IMR-90 (cell line): ENCODE data around the gene SYN1. TPM values are rescaled to one million over a fixed set of nuclear protein-coding genes. Genes with fewer than 3 reads are reported as not detected.

Experiments
- ATAC-seq: fragments of 200-7000 bp; cut with Tn5 transposase; 2 replicates; pipeline ENCODE4 v1.9.1; 2020; ENCODE audit warnings: low read depth, mild to moderate bottlenecking, moderate library complexity
- BruUV-seq: library from RNA; stranded (reverse); fragments of 400-500 nt; replicated peaks from 2 replicates; lab custom pipeline; 2021; lab: Mats Ljungman, UMichigan
- CTCF ChIA-PET: fragments of 300-600 bp; formaldehyde crosslinking; extraction: SDS; loops from one replicate; lab custom pipeline; 2021; ENCODE audit warnings: antibody characterized with exemption; lab: Yijun Ruan, JAX
- POLR2A ChIA-PET: fragments of 300-600 bp; sonication (Branson Sonifier 250); formaldehyde crosslinking; loops from one replicate; lab custom pipeline; 2022; ENCODE audit warnings: antibody characterized with exemption; ENCODE audit not compliant: unreplicated experiment; lab: Charles Lee
- DNase-seq: peaks from one replicate; pipeline ENCODE4 v3.0.0; 2013
- H2AFZ ChIP-seq: replicated peaks from 2 replicates; pipeline ENCODE3; 2013; ENCODE audit warnings: low read length, mild to moderate bottlenecking; ENCODE audit not compliant: poor library complexity
- H2AK5ac ChIP-seq: 2 replicates; pipeline ENCODE4 v1.6.1; 2013; ENCODE audit warnings: low read depth, low read length, inconsistent platforms
- H2AK9ac ChIP-seq: replicated peaks from 2 replicates; pipeline ENCODE3; 2013; ENCODE audit warnings: mild to moderate bottlenecking, low read depth, low read length, moderate library complexity; ENCODE audit not compliant: poor library complexity
- H2BK120ac ChIP-seq: 2 replicates; pipeline ENCODE4 v1.6.1; 2013; ENCODE audit warnings: low read depth, low read length, inconsistent platforms
- H2BK15ac ChIP-seq: 3 replicates; pipeline ENCODE4 v1.6.1; 2013; ENCODE audit warnings: low read depth, low read length, inconsistent platforms
- H2BK20ac ChIP-seq: 2 replicates; pipeline ENCODE4 v1.6.1; 2013; ENCODE audit warnings: low read depth, mild to moderate bottlenecking, inconsistent platforms, low read length, moderate library complexity
- H2BK5ac ChIP-seq: 2 replicates; pipeline ENCODE4 v1.6.1; 2013; ENCODE audit warnings: mild to moderate bottlenecking, low read depth, low read length, inconsistent platforms; ENCODE audit not compliant: poor library complexity, severe bottlenecking
- H3K14ac ChIP-seq: replicated peaks from 2 replicates; pipeline ENCODE4 v1.6.1; 2013; ENCODE audit warnings: low read depth, low read length, inconsistent platforms
- H3K18ac ChIP-seq: 2 replicates; pipeline ENCODE4 v1.6.1; 2013; ENCODE audit warnings: low read depth, low read length, control low read depth
- H3K23ac ChIP-seq: 2 replicates; pipeline ENCODE4 v1.6.1; 2013; ENCODE audit warnings: low read depth, low read length, inconsistent platforms
- H3K27ac ChIP-seq: 2 replicates; pipeline ENCODE4 v1.5.1; 2013; ENCODE audit warnings: mild to moderate bottlenecking, control low read depth, low read length; ENCODE audit not compliant: insufficient read depth
- H3K27me3 ChIP-seq: 2 replicates; pipeline ENCODE4 v1.6.1; 2013; ENCODE audit warnings: low read length; ENCODE audit not compliant: control insufficient read depth, insufficient read depth
- H3K36me3 ChIP-seq: 2 replicates; pipeline ENCODE4 v1.6.1; 2013; ENCODE audit warnings: low read length, mixed read lengths; ENCODE audit not compliant: control insufficient read depth, insufficient read depth
- H3K4ac ChIP-seq: 2 replicates; pipeline ENCODE4 v1.6.1; 2013; ENCODE audit warnings: low read depth, low read length, inconsistent platforms
- H3K4me1 ChIP-seq: 2 replicates; pipeline ENCODE4 v1.6.1; 2013; ENCODE audit warnings: low read length, mixed read lengths; ENCODE audit not compliant: control insufficient read depth, insufficient read depth
- H3K4me2 ChIP-seq: 2 replicates; pipeline ENCODE4 v1.6.1; 2013; ENCODE audit warnings: low read depth, mild to moderate bottlenecking, control low read depth, low read length, moderate library complexity
- H3K4me3 ChIP-seq: 2 replicates; pipeline ENCODE4 v1.5.1; 2013; ENCODE audit warnings: low read depth, mild to moderate bottlenecking, control low read depth, low read length, moderate library complexity; ENCODE audit not compliant: insufficient read depth
- H3K56ac ChIP-seq: 2 replicates; pipeline ENCODE4 v1.6.1; 2013; ENCODE audit warnings: low read length, inconsistent platforms; ENCODE audit not compliant: insufficient read depth; ENCODE audit errors: extremely low read depth
- H3K79me1 ChIP-seq, 2 experiments: 2 replicates each; pipeline ENCODE4 v1.6.1; 2013; ENCODE audit warnings: low read length in 2 of 2, inconsistent platforms in 1 of 2, low read depth in 1 of 2
- H3K9ac ChIP-seq: 2 replicates; pipeline ENCODE4 v1.6.1; 2013; ENCODE audit warnings: low read depth, low read length, control low read depth
- H3K9me1 ChIP-seq: 2 replicates; pipeline ENCODE4 v1.6.1; 2013; ENCODE audit warnings: low read length, inconsistent platforms; ENCODE audit not compliant: insufficient read depth
- H3K9me3 ChIP-seq: 2 replicates; pipeline ENCODE4 v1.6.1; 2013; ENCODE audit warnings: low read length; ENCODE audit not compliant: control insufficient read depth, insufficient read depth
- H4K20me1 ChIP-seq: 2 replicates; pipeline ENCODE4 v1.6.1; 2013; ENCODE audit warnings: low read length, inconsistent platforms; ENCODE audit not compliant: insufficient read depth
- H4K5ac ChIP-seq: 2 replicates; pipeline ENCODE4 v1.6.1; 2013; ENCODE audit warnings: mild to moderate bottlenecking, low read depth, low read length, control low read depth
- H4K8ac ChIP-seq, 2 experiments: 2 replicates each; pipeline ENCODE4 v1.6.1; 2013; ENCODE audit warnings: low read depth in 2 of 2, low read length in 2 of 2, control low read depth in 1 of 2, inconsistent platforms in 1 of 2
- H4K91ac ChIP-seq: 2 replicates; pipeline ENCODE4 v1.6.1; 2013; ENCODE audit warnings: low read depth, low read length, inconsistent platforms; ENCODE audit not compliant: insufficient read depth
- BHLHE40 ChIP-seq: fragments of 150-350 bp; IDR thresholded peaks from 2 replicates; pipeline ENCODE4 v1.6.1; 2016; ENCODE audit warnings: mild to moderate bottlenecking, low read depth, low read length
- CEBPB ChIP-seq: IDR thresholded peaks from 2 replicates; pipeline ENCODE4 v1.6.1; 2012; ENCODE audit warnings: low read depth, low read length, improper control_type of control experiment
- CHD1 ChIP-seq: IDR thresholded peaks from 2 replicates; pipeline ENCODE4 v1.6.1; 2012; ENCODE audit warnings: low read depth, low read length, improper control_type of control experiment
- CTCF ChIP-seq: conservative IDR thresholded peaks from 2 replicates; pipeline ENCODE4 v1.5.1; 2012; ENCODE audit warnings: mild to moderate bottlenecking, low read depth, low read length, improper control_type of control experiment
- ELK1 ChIP-seq: fragments of 150-350 bp; IDR thresholded peaks from 2 replicates; pipeline ENCODE4 v1.6.1; 2016; ENCODE audit warnings: low read depth, mild to moderate bottlenecking, low read length, moderate library complexity, borderline replicate concordance
- FOS ChIP-seq: fragments of 150-350 bp; IDR thresholded peaks from 2 replicates; pipeline ENCODE4 v1.6.1; 2016; ENCODE audit warnings: low read depth, low read length
- MAFK ChIP-seq: IDR thresholded peaks from 2 replicates; pipeline ENCODE4 v1.6.1; 2012; ENCODE audit warnings: low read depth, low read length, improper control_type of control experiment
- MAZ ChIP-seq: IDR thresholded peaks from 2 replicates; pipeline ENCODE4 v1.6.1; 2012; ENCODE audit warnings: low read depth, mild to moderate bottlenecking, low read length, improper control_type of control experiment, moderate library complexity, borderline replicate concordance
- MXI1 ChIP-seq: IDR thresholded peaks from 2 replicates; pipeline ENCODE4 v1.6.1; 2012; ENCODE audit warnings: low read depth, mild to moderate bottlenecking, low read length, moderate library complexity, borderline replicate concordance
- NFE2L2 ChIP-seq: fragments of 150-350 bp; IDR thresholded peaks from 2 replicates; pipeline ENCODE4 v1.6.1; 2016; ENCODE audit warnings: low read depth, mild to moderate bottlenecking, low read length
- POLR2A ChIP-seq: IDR thresholded peaks from 2 replicates; pipeline ENCODE4 v1.6.1; 2012; ENCODE audit warnings: mild to moderate bottlenecking, low read depth, low read length
- RAD21 ChIP-seq: IDR thresholded peaks from 2 replicates; pipeline ENCODE4 v1.6.1; 2012; ENCODE audit warnings: low read length, improper control_type of control experiment
- RCOR1 ChIP-seq: IDR thresholded peaks from 2 replicates; pipeline ENCODE4 v1.6.1; 2012; ENCODE audit warnings: mild to moderate bottlenecking, low read length, improper control_type of control experiment; ENCODE audit not compliant: insufficient replicate concordance
- RFX5 ChIP-seq: IDR thresholded peaks from 2 replicates; pipeline ENCODE4 v1.8.0; 2012; ENCODE audit warnings: low read depth, mild to moderate bottlenecking, low read length, moderate library complexity
- SMC3 ChIP-seq: fragments of 150-350 bp; IDR thresholded peaks from 2 replicates; pipeline ENCODE4 v1.6.1; 2016; ENCODE audit warnings: low read depth, mild to moderate bottlenecking, antibody characterized with exemption, low read length, moderate library complexity
- USF2 ChIP-seq: fragments of 150-350 bp; IDR thresholded peaks from 2 replicates; pipeline ENCODE4 v1.6.1; 2017; ENCODE audit warnings: mild to moderate bottlenecking, antibody characterized with exemption, low read length, low read depth
- WGBS, 2 experiments: methylation state at CpG; one replicate each; pipeline versions ENCODE4 v1.1.5 to v1.1.7; 2013; ENCODE audit warnings: missing lambda C conversion rate in 2 of 2; ENCODE audit not compliant: insufficient read length in 1 of 2; ENCODE audit errors: extremely low coverage in 2 of 2; 5-methylcytosine and 5-hydroxymethylcytosine counted together
- dilution Hi-C: fragments of 300-500 bp; cut with HindIII; formaldehyde crosslinking; loops from one replicate; pipeline ENCODE4 v1.14.3; 2018; ENCODE audit warnings: low sequenced_read_pairs; ENCODE audit not compliant: unreplicated experiment
- in situ Hi-C: fragments of 300-500 bp; cut with MboI; formaldehyde crosslinking; loops from 3 replicates; pipeline ENCODE4 v1.14.3; 2019; ENCODE audit warnings: low sequenced_read_pairs, inconsistent platforms, mixed read lengths
- intact Hi-C: fragments of 100-400 bp; cut with micrococcal nuclease; formaldehyde crosslinking; loops from 2 replicates; pipeline ENCODE4 v1.10.0; 2022
- polyA plus RNA-seq, 3 experiments: library from polyadenylated mRNA; depleted of rRNA; stranded (reverse); fragments of >200 nt; gene quantifications; 2 replicates each; pipeline ENCODE4 v1.2.3, GENCODE V29; 2012; ENCODE audit warnings: low replicate concordance in 1 of 3
- total RNA-seq: library from RNA; depleted of rRNA; stranded (reverse); fragments of >200 nt; gene quantifications from 2 replicates; pipeline ENCODE4 v1.2.3, GENCODE V29; 2012

The SYN1 gene
- total and polyA plus RNA-seq, 2 of the 4 experiments (the other 2 are of a cell fraction), result under 0.01 to 0.56 TPM

GRCh38 chrX:47543496-47543895 lies 76.2 kb downstream of the SYN1 start:
- H3K56ac ChIP-seq, result no peak overlapping the region
- no peak overlapping the region for H2BK15ac ChIP-seq
- H3K79me1 ChIP-seq, result no peaks in the 10 kb centered on the region
- no CpG with 5 or more reads among the region's 5 CpGs for WGBS, 2 experiments
- no peak overlapping the region for H3K14ac ChIP-seq
- no peaks in the 10 kb centered on the region for H3K36me3 ChIP-seq
- intact Hi-C loops (no loop called here), in situ Hi-C loops (loop anchor here (25.0 kb wide), 1 partner anchor 494 kb away; no protein-coding TSS in a partner anchor), dilution Hi-C loops (no loop called here)
- H2BK5ac ChIP-seq, result no peak overlapping the region
- no peak overlapping the region for H2BK20ac ChIP-seq
- no peak for TF ChIP-seq RFX5
- TF ChIP-seq BHLHE40, result no peak
- TF ChIP-seq FOS, result no peak
- no peak for TF ChIP-seq CEBPB
- no peak for TF ChIP-seq SMC3
- no peak for TF ChIP-seq USF2
- no peak for TF ChIP-seq RAD21
- TF ChIP-seq MAFK, result no peak
- TF ChIP-seq POLR2A, result no peak
- no peak for TF ChIP-seq NFE2L2
- TF ChIP-seq CTCF, result no peak
- TF ChIP-seq MXI1, result no peak
- TF ChIP-seq ELK1, result no peak
- TF ChIP-seq CHD1, result no peak
- TF ChIP-seq MAZ, result no peak
- TF ChIP-seq RCOR1, result no peak
- no peak overlapping the region for H2BK120ac ChIP-seq
- DNase-seq, result no peak
- no peak overlapping the region for H3K4me2 ChIP-seq
- no peak overlapping the region for H3K4ac ChIP-seq
- no TSS peak for BruUV-seq
- no peaks in the 10 kb centered on the region for H3K4me1 ChIP-seq
- ChIA-PET POLR2A (no interaction called here), CTCF (no interaction called here)
- no peak overlapping the region for H3K4me3 ChIP-seq
- no peak overlapping the region for H2AFZ ChIP-seq
- no peak overlapping the region for H4K5ac ChIP-seq
- H3K27ac ChIP-seq, result no peak overlapping the region
- ATAC-seq, result no peak
- H3K18ac ChIP-seq, result no peak overlapping the region
- H4K91ac ChIP-seq, result no peak overlapping the region
- no peaks in the 10 kb centered on the region for H3K27me3 ChIP-seq
- no peak overlapping the region for H3K23ac ChIP-seq
- H2AK9ac ChIP-seq, result no peak overlapping the region
- no peak overlapping the region for H3K9ac ChIP-seq
- no peaks in the 10 kb centered on the region for H3K9me1 ChIP-seq
- H4K8ac ChIP-seq, result no peak overlapping the region
- H3K9me3 ChIP-seq, result no peaks in the 10 kb centered on the region
- H4K20me1 ChIP-seq, result no peaks in the 10 kb centered on the region
- H2AK5ac ChIP-seq, result no peak overlapping the region
